GM19023 (cell line): ENCODE data around the gene PCDH12.
A peak's percentile ranks its signal among the peaks of the same experiment; 100 is the strongest.

ENCODE experiments used
- ATAC-seq: cut with Tn5 transposase; IDR thresholded peaks from one replicate; pipeline ENCODE4 v1.9.1; 2021; ENCODE audit warnings: mild to moderate bottlenecking, moderate library complexity; ENCODE audit not compliant: unreplicated experiment

Gene PCDH12

GRCh38 chr5:141966963-141967333, 8.9 kb upstream of the PCDH12 start:
- ATAC-seq = no peak

GRCh38 chr5:141966275-141966962, 8.4 kb upstream of the PCDH12 start:
- ATAC-seq = no peak

GRCh38 chr5:141965071-141965470, 7.1 kb upstream of the PCDH12 start:
- no peak for ATAC-seq

GRCh38 chr5:141963701-141964100, 5.7 kb upstream of the PCDH12 start:
- no peak for ATAC-seq

GRCh38 chr5:141961466-141961865, 3.5 kb upstream of the PCDH12 start:
- ATAC-seq = no peak

- ATAC-seq = peak; percentile 94
Observed at GRCh38 chr5:141960449-141961323, 2.7 kb upstream of the PCDH12 start.

- ATAC-seq = no peak
Observed at GRCh38 chr5:141960018-141960417, 2.0 kb upstream of the PCDH12 start.

GRCh38 chr5:141958546-141959172, 657 bp upstream of the PCDH12 start:
- no peak for ATAC-seq

- no peak for ATAC-seq
Observed at GRCh38 chr5:141957367-141957996, 520 bp downstream of the PCDH12 start.

- no peak for ATAC-seq
Observed at GRCh38 chr5:141954194-141954593, 3.8 kb downstream of the PCDH12 start.

GRCh38 chr5:141952020-141952419, 6.0 kb downstream of the PCDH12 start:
- ATAC-seq = no peak

- peak; percentile 64 for ATAC-seq
Observed at GRCh38 chr5:141951332-141951781, 6.6 kb downstream of the PCDH12 start.

GRCh38 chr5:141950207-141951005, 7.6 kb downstream of the PCDH12 start:
- no peak for ATAC-seq

GRCh38 chr5:141949511-141949910, 8.5 kb downstream of the PCDH12 start:
- ATAC-seq = no peak

GRCh38 chr5:141948812-141949211, 9.2 kb downstream of the PCDH12 start:
- no peak for ATAC-seq

- no peak for ATAC-seq
Observed at GRCh38 chr5:141947316-141947715, 10.7 kb downstream of the PCDH12 start.

- ATAC-seq = no peak
Observed at GRCh38 chr5:141945511-141946051, 12.4 kb downstream of the PCDH12 start.

GRCh38 chr5:141944076-141944475, 13.9 kb downstream of the PCDH12 start:
- ATAC-seq = no peak

- ATAC-seq = no peak
Observed at GRCh38 chr5:141942185-141942857, 15.7 kb downstream of the PCDH12 start.

- no peak for ATAC-seq
Observed at GRCh38 chr5:141941779-141942178, 16.2 kb downstream of the PCDH12 start.
